SK-N-MC (cell line): Measurements from ENCODE around the gene KRTAP9-2.

Source experiments
- EZH2 ChIP-seq: fragments of 200-600 bp; sonication (generic); IDR thresholded peaks from one replicate; pipeline ENCODE4 v1.6.1; 2017; ENCODE audit warnings: antibody characterized with exemption
- FOXP2 ChIP-seq: optimal IDR thresholded peaks from 2 replicates; pipeline ENCODE3; 2011; ENCODE audit warnings: mild to moderate bottlenecking, moderate library complexity; ENCODE audit not compliant: insufficient read depth; ENCODE audit errors: extremely low read length, control extremely low read depth
- POLR2AphosphoS5 ChIP-seq: IDR thresholded peaks from 2 replicates; pipeline ENCODE4 v1.6.1; 2012; ENCODE audit warnings: mild to moderate bottlenecking, low read depth, low read length, borderline replicate concordance

DNA sequence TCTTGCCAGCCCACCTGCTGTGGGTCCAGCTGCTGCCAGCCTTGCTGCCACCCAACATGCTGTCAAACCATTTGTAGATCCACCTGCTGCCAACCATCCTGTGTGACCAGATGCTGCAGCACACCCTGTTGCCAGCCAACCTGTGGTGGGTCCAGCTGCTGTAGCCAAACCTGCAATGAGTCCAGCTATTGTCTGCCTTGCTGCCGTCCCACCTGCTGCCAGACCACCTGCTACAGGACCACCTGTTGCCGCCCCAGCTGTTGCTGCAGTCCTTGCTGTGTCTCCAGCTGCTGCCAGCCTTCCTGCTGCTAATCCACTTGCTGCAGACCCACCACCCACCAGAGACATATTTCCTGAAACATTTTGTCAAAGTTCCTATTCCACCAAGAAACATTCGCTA, 36.1 kb upstream of the KRTAP9-2 start:
- TF ChIP-seq EZH2 (no peak), POLR2AphosphoS5 (no peak), FOXP2 (no peak)
